Left ventricle myocardium inferior (tissue), 1 donor: ENCODE measurements around the gene PCSK6. TPM values are rescaled to one million over a fixed set of nuclear protein-coding genes. Genes with fewer than 3 reads are reported as not detected.
A peak's percentile ranks its signal among the peaks of the same experiment; 100 is the strongest.

Source experiments
- DNase-seq: peaks from one replicate; pipeline ENCODE4 v3.0.0-alpha.2; 2020
- H3K27ac ChIP-seq: fragments of 200-600 bp; replicated peaks from 2 replicates; pipeline ENCODE4 v1.8.0; 2021
- H3K27me3 ChIP-seq: fragments of 200-600 bp; 2 replicates; pipeline ENCODE4 v1.8.0; 2021; ENCODE audit warnings: low read depth
- H3K36me3 ChIP-seq: fragments of 200-600 bp; 2 replicates; pipeline ENCODE4 v1.8.0; 2021
- H3K4me1 ChIP-seq: fragments of 200-600 bp; 2 replicates; pipeline ENCODE4 v1.8.0; 2021
- H3K4me3 ChIP-seq: fragments of 200-600 bp; 2 replicates; pipeline ENCODE4 v1.8.0; 2021; ENCODE audit warnings: mild to moderate bottlenecking, moderate library complexity
- H3K9me3 ChIP-seq: fragments of 200-600 bp; replicated peaks from 2 replicates; pipeline ENCODE4 v1.8.0; 2021
- intact Hi-C: fragments of 100-400 bp; cut with micrococcal nuclease; formaldehyde crosslinking; loops from one replicate; pipeline ENCODE4 v1.11.0; 2022
- total RNA-seq: library from RNA; stranded (reverse); fragmentation: NEBNext Ultra II Directional; extraction: Animal tissue kit (Norgen Biotek cat#: 25700); gene quantifications from one replicate; pipeline ENCODE4 v1.2.1, GENCODE V29; 2021
- TF ChIP-seq, protein P1 (sequence below): fragments of 200-600 bp; IDR thresholded peaks from 2 replicates; pipeline ENCODE4 v1.8.0; 2021; ENCODE audit warnings: antibody characterized with exemption, mild to moderate bottlenecking, borderline replicate concordance
- donor health status: DM: no; HTN: yes; CAD: no; lungs with severe emphysema.

Gene PCSK6
- total RNA-seq, 1 donor from 2014 or later = 28.6 TPM

DNA sequence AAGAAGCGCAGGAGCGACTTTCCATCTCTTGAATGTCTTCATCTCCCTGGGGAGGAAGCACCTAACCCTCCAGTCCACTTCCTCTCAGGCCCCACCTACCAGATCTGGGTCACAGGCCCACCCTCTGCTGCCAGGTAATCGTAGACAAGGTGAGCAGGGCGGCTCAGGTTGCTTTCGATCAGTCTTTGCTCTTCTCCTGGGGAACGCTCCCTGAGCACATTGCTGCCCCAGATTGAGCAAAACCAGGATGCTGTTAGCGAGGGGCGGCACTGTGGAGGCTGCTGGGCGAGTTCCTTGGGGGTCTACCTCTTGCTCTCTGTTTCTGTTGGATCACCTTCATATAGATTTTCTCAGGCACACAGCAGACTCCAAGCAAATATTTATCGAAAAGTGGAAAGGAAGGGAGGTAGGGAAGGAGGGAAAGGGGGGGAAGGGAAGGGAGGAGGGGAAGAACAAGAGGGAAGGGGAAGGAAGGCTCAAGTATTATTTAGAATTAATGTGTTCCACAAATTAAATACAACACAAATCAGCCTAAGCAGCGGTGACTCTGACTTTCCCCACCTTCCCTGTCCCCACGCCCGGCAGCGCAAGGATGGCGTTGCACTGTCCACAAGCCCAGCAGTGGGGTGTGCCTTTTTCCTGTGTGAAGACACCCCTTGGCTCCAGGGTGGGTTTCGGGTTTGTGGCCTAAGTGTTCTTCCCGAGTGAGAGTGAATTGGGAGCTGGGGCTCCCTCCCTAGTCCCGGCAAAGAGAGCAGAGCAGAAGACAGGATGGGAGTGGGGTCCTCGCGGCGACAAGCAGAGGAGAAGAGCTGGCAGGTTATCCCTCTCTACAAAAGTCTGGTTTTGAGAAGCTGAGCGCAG lies 6.1 kb upstream of the PCSK6 start:
- H3K9me3 ChIP-seq = no peaks in the 10 kb centered on the region
- TF ChIP-seq, protein P1, sequence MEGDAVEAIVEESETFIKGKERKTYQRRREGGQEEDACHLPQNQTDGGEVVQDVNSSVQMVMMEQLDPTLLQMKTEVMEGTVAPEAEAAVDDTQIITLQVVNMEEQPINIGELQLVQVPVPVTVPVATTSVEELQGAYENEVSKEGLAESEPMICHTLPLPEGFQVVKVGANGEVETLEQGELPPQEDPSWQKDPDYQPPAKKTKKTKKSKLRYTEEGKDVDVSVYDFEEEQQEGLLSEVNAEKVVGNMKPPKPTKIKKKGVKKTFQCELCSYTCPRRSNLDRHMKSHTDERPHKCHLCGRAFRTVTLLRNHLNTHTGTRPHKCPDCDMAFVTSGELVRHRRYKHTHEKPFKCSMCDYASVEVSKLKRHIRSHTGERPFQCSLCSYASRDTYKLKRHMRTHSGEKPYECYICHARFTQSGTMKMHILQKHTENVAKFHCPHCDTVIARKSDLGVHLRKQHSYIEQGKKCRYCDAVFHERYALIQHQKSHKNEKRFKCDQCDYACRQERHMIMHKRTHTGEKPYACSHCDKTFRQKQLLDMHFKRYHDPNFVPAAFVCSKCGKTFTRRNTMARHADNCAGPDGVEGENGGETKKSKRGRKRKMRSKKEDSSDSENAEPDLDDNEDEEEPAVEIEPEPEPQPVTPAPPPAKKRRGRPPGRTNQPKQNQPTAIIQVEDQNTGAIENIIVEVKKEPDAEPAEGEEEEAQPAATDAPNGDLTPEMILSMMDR = no peak
- no peak overlapping the region for H3K27ac ChIP-seq
- H3K4me1 ChIP-seq = peaks cover 52% of the 10 kb centered on the region
- DNase-seq = no peak
- no peaks in the 10 kb centered on the region for H3K36me3 ChIP-seq
- H3K4me3 ChIP-seq = no peak overlapping the region
- peaks cover 34% of the 10 kb centered on the region for H3K27me3 ChIP-seq
- intact Hi-C loops = no loop called here

DNA sequence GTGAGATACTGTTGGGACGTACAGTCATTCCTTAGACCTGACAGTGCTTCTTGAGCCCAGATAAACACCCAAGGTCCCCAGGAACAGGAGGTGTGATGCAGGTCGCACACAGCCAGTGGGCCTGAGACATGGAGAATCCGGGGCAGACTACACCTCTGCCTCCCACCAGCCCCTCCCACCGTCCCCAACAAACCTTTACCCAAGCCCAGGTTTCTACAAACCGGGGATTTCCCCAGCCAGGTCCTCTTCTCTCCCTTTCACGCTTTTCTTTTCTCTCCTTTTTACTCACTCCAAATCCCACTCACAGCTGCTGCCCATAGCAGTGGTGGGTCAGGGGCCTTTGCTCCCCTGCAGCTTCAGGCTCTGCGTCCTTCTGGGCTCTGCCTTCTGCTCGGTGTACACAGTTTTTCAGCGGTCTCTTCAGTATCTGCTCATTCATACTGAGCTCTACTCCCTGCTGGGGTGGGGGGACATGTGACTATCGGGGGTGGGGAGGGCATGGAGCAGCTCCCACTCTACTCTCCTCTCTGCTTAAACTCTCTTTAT lies 4.8 kb upstream of the PCSK6 start:
- Histone ChIP-seq H3K4me3 (no peak overlapping the region), H3K4me1 (peaks cover 51% of the 10 kb centered on the region), H3K36me3 (no peaks in the 10 kb centered on the region), H3K9me3 (no peaks in the 10 kb centered on the region), H3K27me3 (peaks cover 43% of the 10 kb centered on the region), H3K27ac (no peak overlapping the region)
- TF ChIP-seq, protein P1 = no peak
- no peak for DNase-seq
- intact Hi-C loops = no loop called here

- TF ChIP-seq, protein P1 = no peak
- Histone ChIP-seq H3K9me3 (no peaks in the 10 kb centered on the region), H3K27ac (peak overlapping the region; percentile 64), H3K36me3 (no peaks in the 10 kb centered on the region), H3K4me1 (peaks cover 44% of the 10 kb centered on the region), H3K27me3 (peaks cover 52% of the 10 kb centered on the region), H3K4me3 (no peak overlapping the region)
- DNase-seq = no peak
- intact Hi-C loops = no loop called here
These were observed 3.5 kb upstream of the PCSK6 start for GRCh38 chr15:101492766-101493692.

DNA sequence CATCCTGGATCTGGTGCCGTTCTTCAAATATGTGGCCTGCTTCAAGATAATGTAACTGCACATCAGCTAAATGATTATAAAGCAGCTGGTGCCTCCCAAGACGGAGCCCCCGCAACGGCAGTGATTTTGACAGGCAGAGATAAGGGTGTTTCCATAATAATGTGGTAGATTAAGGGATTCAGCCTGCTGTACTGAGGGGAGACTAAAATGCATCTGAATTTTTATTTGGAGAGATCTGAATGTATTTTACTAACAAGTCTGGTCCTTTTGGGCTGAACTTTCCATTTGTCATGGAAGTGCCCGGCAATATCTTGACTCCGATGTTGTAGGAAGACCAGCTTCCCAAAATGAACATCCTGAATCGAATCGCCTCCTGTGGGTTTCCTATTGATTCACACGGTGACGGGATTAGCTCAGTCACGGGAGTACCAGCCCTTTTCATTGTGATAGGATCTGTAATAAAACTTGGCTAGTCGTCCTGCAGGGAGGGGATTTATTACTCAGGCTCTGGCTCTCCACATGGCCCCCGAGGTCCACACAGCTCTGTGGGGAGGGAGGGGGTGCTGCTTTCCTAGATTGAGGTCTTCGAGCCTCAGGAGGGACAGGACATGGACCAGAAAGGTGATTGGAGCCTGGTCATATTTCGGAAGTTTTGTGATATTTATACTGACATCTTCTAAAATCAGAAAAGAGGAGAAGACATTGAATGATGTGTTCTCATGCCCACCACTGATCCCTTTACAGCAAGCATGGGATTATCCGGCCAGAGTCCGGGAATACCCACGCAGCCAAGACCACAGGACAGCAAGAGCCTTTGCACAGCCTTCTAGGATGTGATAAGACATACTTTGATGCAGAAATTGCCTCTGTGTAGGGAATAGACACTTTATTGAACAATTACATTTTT lies 2.5 kb upstream of the PCSK6 start:
- TF ChIP-seq, protein P1 = no peak
- DNase-seq = no peak
- Histone ChIP-seq H3K36me3 (no peaks in the 10 kb centered on the region), H3K9me3 (no peaks in the 10 kb centered on the region), H3K27ac (peak overlapping the region; percentile 64), H3K27me3 (peaks cover 63% of the 10 kb centered on the region), H3K4me1 (peaks cover 47% of the 10 kb centered on the region), H3K4me3 (no peak overlapping the region)
- intact Hi-C loops = no loop called here
